ENCODE data around the gene OR52B2. TPM values are rescaled to one million over a fixed set of nuclear protein-coding genes. Genes with fewer than 3 reads are reported as not detected.
A peak's percentile ranks its signal among the peaks of the same experiment; 100 is the strongest.

Gene OR52B2
- total RNA-seq, 1 experiment from 2014 or later: not detected

GRCh38 chr11:6156628-6157359 is 13.3 kb downstream of the OR52B2 start:
- no peaks in the 10 kb centered on the region for H3K27me3 ChIP-seq (ENCODE audit: control insufficient read depth, insufficient read depth, low read length)
- no TSS peak for BruUV-seq (replicated peaks)
- TF ChIP-seq REST (IDR thresholded peaks at IDR 0.05; ENCODE audit: insufficient read depth in 1 of 2, low read depth in 2 of 2, low read length in 1 of 2) (no peak), CTCF (IDR thresholded peaks at IDR 0.05) (no peak), SIN3A (IDR thresholded peaks at IDR 0.05; ENCODE audit: borderline replicate concordance, insufficient read depth, low read depth, low read length) (no peak), TCF7L2 (IDR thresholded peaks at IDR 0.05; ENCODE audit: low read depth, low read length) (no peak), POLR2AphosphoS5 (IDR thresholded peaks at IDR 0.05; ENCODE audit: low read depth, low read length) (no peak)
- no peak overlapping the region for H3K4me3 ChIP-seq (ENCODE audit: low read depth in 2 of 2, low read length in 2 of 2)
- H3K36me3 ChIP-seq (ENCODE audit: control insufficient read depth, insufficient read depth, low read length): no peaks in the 10 kb centered on the region
- in situ Hi-C loops (cut with HindIII; ENCODE audit: low pct_unique_long_range_greater_than_20kb, low sequenced_read_pairs): no loop called here
- no peak for DNase-seq (ENCODE audit: low read depth, low spot score)
- ATAC-seq: peak; percentile 37; the same call in 1 of the 2 replicates
- H3K4me1 ChIP-seq (ENCODE audit: control insufficient read depth, insufficient read depth, low read length): no peaks in the 10 kb centered on the region
- intact Hi-C loops (cut with micrococcal nuclease; ENCODE audit: unreplicated experiment): no loop called here
- ChIA-PET CTCF (no interaction called here), POLR2A (no interaction called here)
- no peak overlapping the region for H3K27ac ChIP-seq (ENCODE audit: low read length)
- no peaks in the 10 kb centered on the region for H3K9me3 ChIP-seq (ENCODE audit: control insufficient read depth, insufficient read depth, low read depth, low read length)

- in situ Hi-C loops (cut with HindIII; ENCODE audit: low pct_unique_long_range_greater_than_20kb, low sequenced_read_pairs): no loop called here
These were observed 18.0 kb downstream of the OR52B2 start for GRCh38 chr11:6152126-6152525.

More at GRCh38 chr11:6152126-6152525, 18.0 kb downstream of the OR52B2 start:
- TF ChIP-seq TCF7L2 (IDR thresholded peaks at IDR 0.05; ENCODE audit: low read depth, low read length) (no peak), POLR2AphosphoS5 (IDR thresholded peaks at IDR 0.05; ENCODE audit: low read depth, low read length) (no peak), REST (IDR thresholded peaks at IDR 0.05; ENCODE audit: insufficient read depth in 1 of 2, low read depth in 2 of 2, low read length in 1 of 2) (no peak), CTCF (IDR thresholded peaks at IDR 0.05) (no peak)
- DNase-seq (ENCODE audit: low read depth, low spot score) (no peak), ATAC-seq (no peak)
- Histone ChIP-seq H3K36me3 (ENCODE audit: control insufficient read depth, insufficient read depth, low read length) (no peaks in the 10 kb centered on the region), H3K4me1 (ENCODE audit: control insufficient read depth, insufficient read depth, low read length) (no peaks in the 10 kb centered on the region), H3K9me3 (ENCODE audit: control insufficient read depth, insufficient read depth, low read depth, low read length) (no peaks in the 10 kb centered on the region), H3K27ac (ENCODE audit: low read length) (no peak overlapping the region), H3K27me3 (ENCODE audit: control insufficient read depth, insufficient read depth, low read length) (no peaks in the 10 kb centered on the region), H3K4me3 (ENCODE audit: low read depth in 2 of 2, low read length in 2 of 2) (no peak overlapping the region)
- CTCF ChIA-PET: interaction anchor here (0.6 kb wide), 1 partner anchor 231 kb away, joined by 3 read pairs; no protein-coding TSS in a partner anchor
- POLR2A ChIA-PET: no interaction called here
- intact Hi-C loops (cut with micrococcal nuclease; ENCODE audit: unreplicated experiment): no loop called here
- no TSS peak for BruUV-seq (replicated peaks)

All from Panc1 (cell line).